Kidney (tissue), 14 donors: ENCODE results near the gene EEF1AKMT3. TPM values are rescaled to one million over a fixed set of nuclear protein-coding genes. Genes with fewer than 3 reads are reported as not detected.

Source experiments
- DNase-seq, 5 donors: peaks; one replicate each; pipeline ENCODE4 v3.0.0-alpha.2; 2013 to 2020
- FAIRE-seq: peaks from 2 replicates; lab custom pipeline; 2012; peaks lifted over from hg19 to GRCh38; lab: Jason Lieb, UNC
- H3K27ac ChIP-seq, 2 donors: one replicate each; pipeline ENCODE4 v1.7.0; 2013; ENCODE audit warnings: low read depth in 2 of 2, low read length in 2 of 2, inconsistent platforms in 1 of 2
- H3K27me3 ChIP-seq: one replicate; pipeline ENCODE4 v1.7.1; 2013; ENCODE audit warnings: low read length, inconsistent platforms; ENCODE audit not compliant: control insufficient read depth, insufficient read depth
- H3K36me3 ChIP-seq, 3 donors: one replicate each; pipeline versions ENCODE4 v1.7.0 to v1.7.1; 2013; ENCODE audit warnings: low read length in 3 of 3, control low read depth in 1 of 3, inconsistent platforms in 1 of 3; ENCODE audit not compliant: insufficient read depth in 3 of 3, control insufficient read depth in 2 of 3
- H3K4me1 ChIP-seq, 3 donors: one replicate each; pipeline versions ENCODE4 v1.7.0 to v1.7.1; 2013; ENCODE audit warnings: low read length in 3 of 3, inconsistent platforms in 1 of 3, low read depth in 1 of 3; ENCODE audit not compliant: control insufficient read depth in 2 of 3, insufficient read depth in 2 of 3
- H3K4me3 ChIP-seq, 3 donors: one replicate each; pipeline versions ENCODE4 v1.7.0 to v1.8.1; 2013; ENCODE audit warnings: low read length in 3 of 3, control low read depth in 1 of 3, inconsistent platforms in 1 of 3
- H3K9ac ChIP-seq, 3 donors: one replicate each; pipeline versions ENCODE4 v1.7.0 to v1.7.1; 2013; ENCODE audit warnings: low read length in 3 of 3, control low read depth in 1 of 3, inconsistent platforms in 1 of 3
- H3K9me3 ChIP-seq, 3 donors: one replicate each; pipeline versions ENCODE4 v1.7.0 to v1.7.1; 2013; ENCODE audit warnings: low read length in 3 of 3, control low read depth in 1 of 3, inconsistent platforms in 1 of 3; ENCODE audit not compliant: control insufficient read depth in 2 of 3, insufficient read depth in 1 of 3
- intact Hi-C: fragments of 100-400 bp; cut with DNase I; formaldehyde crosslinking; loops from one replicate; pipeline ENCODE4 v1.11.1; 2022
- polyA plus RNA-seq: library from polyadenylated mRNA; stranded (reverse); fragments of 350-450 nt; fragmentation: Illumina TruSeq; extraction: RNeasy Lipid Tissue Mini Kit (QIAGEN cat#74804); gene quantifications from one replicate; pipeline ENCODE4 v1.2.3, GENCODE V29; 2014; ENCODE audit warnings: low read depth, low replicate concordance; ENCODE audit not compliant: insufficient read depth
- total RNA-seq: library from RNA; stranded (reverse); fragmentation: NEBNext Ultra II Directional; extraction: Animal tissue kit (Norgen Biotek cat#: 25700); gene quantifications from one replicate; pipeline ENCODE4 v1.2.1, GENCODE V29; 2021
- TF ChIP-seq, protein P1 (sequence below): IDR thresholded peaks from 3 replicates; pipeline ENCODE4 v1.5.1; 2012; ENCODE audit warnings: mild to moderate bottlenecking, moderate library complexity, borderline replicate concordance; ENCODE audit not compliant: insufficient read depth; ENCODE audit errors: extremely low read depth
- donor health status: control.
- donor health status: control.
- donor health status: control.
- donor health status: control.
- donor health status: control.
- donor health status: DM: yes; HTN: yes; CAD: no.
- donor health status: Normal renal cell carcinoma (clear cell type).

EEF1AKMT3 gene
- total and polyA plus RNA-seq, 2 donors from 2014 or later: 10.4 to 15.3 TPM

DNA sequence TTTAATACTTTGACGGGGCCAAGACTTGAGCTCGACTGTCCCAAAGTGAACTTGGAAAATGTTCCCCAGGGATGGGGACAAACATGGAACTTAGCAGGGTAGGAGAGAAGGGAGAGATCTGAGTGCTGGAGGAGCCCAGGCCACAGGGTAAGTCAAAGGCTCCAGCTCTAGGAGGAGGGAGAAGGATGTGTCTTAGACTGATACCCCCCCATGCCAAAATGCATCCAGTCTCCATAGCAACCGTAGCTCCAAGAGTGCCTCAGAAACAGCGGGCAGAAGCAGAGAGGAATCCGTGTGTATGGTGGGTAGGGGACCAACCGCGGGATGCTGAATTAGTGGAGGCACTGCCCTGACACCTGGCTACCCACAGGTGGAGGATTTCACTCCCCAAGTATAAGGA, 33.0 kb upstream of the EEF1AKMT3 start:
- Histone ChIP-seq H3K27ac (no peak overlapping the region), H3K27me3 (peaks cover 34% of the 10 kb centered on the region), H3K9ac (no peak overlapping the region), H3K36me3 (no peaks in the 10 kb centered on the region), H3K9me3 (no peaks in the 10 kb centered on the region), H3K4me1 (peaks cover 0 to 7% (median 4%) of the 10 kb centered on the region in 3 donors), H3K4me3 (no peak overlapping the region)
- intact Hi-C loops: no loop called here
- TF ChIP-seq, protein P1, sequence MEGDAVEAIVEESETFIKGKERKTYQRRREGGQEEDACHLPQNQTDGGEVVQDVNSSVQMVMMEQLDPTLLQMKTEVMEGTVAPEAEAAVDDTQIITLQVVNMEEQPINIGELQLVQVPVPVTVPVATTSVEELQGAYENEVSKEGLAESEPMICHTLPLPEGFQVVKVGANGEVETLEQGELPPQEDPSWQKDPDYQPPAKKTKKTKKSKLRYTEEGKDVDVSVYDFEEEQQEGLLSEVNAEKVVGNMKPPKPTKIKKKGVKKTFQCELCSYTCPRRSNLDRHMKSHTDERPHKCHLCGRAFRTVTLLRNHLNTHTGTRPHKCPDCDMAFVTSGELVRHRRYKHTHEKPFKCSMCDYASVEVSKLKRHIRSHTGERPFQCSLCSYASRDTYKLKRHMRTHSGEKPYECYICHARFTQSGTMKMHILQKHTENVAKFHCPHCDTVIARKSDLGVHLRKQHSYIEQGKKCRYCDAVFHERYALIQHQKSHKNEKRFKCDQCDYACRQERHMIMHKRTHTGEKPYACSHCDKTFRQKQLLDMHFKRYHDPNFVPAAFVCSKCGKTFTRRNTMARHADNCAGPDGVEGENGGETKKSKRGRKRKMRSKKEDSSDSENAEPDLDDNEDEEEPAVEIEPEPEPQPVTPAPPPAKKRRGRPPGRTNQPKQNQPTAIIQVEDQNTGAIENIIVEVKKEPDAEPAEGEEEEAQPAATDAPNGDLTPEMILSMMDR: no peak
- DNase-seq (no peak), FAIRE-seq (no peak)

DNA sequence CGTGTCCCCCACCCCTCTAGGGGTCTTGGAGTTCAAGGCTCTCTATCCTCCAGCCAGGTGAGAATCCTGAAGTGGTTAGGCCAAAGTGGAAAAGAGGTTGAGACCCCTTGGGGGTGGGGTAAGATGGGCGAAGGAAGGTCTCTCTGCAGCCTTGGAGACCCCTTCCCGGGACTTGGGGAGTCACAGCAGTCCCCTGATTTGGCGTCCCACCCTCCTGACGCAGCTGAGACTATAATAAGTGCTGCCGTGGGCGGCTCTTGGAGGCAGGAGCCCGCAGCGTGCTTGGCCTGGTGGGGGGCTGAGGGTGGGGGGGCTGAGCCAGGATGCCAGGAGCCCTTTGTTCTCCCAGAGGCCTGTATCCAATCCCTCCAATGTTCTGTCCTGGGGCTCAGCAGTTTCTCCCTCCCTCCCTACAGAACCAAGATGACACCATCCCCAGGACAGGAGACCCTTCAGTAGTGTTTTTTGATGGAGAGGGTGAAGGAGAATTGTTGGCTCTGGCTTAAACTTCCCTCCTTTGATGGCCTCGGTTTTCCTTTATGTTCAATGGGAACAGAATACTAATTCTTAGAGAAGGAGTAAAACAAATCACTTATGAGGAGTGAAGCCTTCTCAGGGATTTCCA, 32.4 kb upstream of the EEF1AKMT3 start:
- H3K27me3 ChIP-seq: peaks cover 28% of the 10 kb centered on the region
- TF ChIP-seq, protein P1: no peak
- peaks cover 0 to 7% (median 4%) of the 10 kb centered on the region in 3 donors for H3K4me1 ChIP-seq

GRCh38 chr12:57740656-57741412, 31.6 kb upstream of the EEF1AKMT3 start:
- Histone ChIP-seq H3K9ac (no peak overlapping the region), H3K27me3 (peaks cover 20% of the 10 kb centered on the region), H3K4me3 (no peak overlapping the region), H3K4me1 (peaks cover 0 to 10% (median 9%) of the 10 kb centered on the region in 3 donors), H3K27ac (no peak overlapping the region), H3K36me3 (no peaks in the 10 kb centered on the region), H3K9me3 (no peaks in the 10 kb centered on the region)
- intact Hi-C loops: no loop called here
- no peak for DNase-seq
- FAIRE-seq: no peak
- TF ChIP-seq, protein P1: no peak

More for the DNA sequence above, 32.4 kb upstream of the EEF1AKMT3 start:
- no peak for FAIRE-seq
- Histone ChIP-seq H3K4me3 (no peak overlapping the region), H3K27ac (no peak overlapping the region), H3K9me3 (no peaks in the 10 kb centered on the region), H3K36me3 (no peaks in the 10 kb centered on the region), H3K9ac (no peak overlapping the region)
- intact Hi-C loops: no loop called here
- no peak for DNase-seq
